Dendritic cell treated with granulocyte-macrophage colony-stimulating factor and Interleukin-4, amounts not matched to agents 40 ng/mL and 50 ng/mL, for 4 days (primary cell): ENCODE measurements around the gene GPR135.

Source experiments
- H3K27ac Mint-ChIP-seq: one replicate; pipeline ENCODE4 v1.8.0; 2022; ENCODE audit warnings: mild to moderate bottlenecking, mixed read lengths
- H3K27me3 Mint-ChIP-seq: one replicate; pipeline ENCODE4 v1.8.0; 2022; ENCODE audit warnings: mild to moderate bottlenecking, mixed read lengths
- H3K36me3 Mint-ChIP-seq: one replicate; pipeline ENCODE4 v1.8.0; 2022; ENCODE audit warnings: low read depth, mixed read lengths
- H3K4me1 Mint-ChIP-seq: one replicate; pipeline ENCODE4 v1.8.0; 2022; ENCODE audit warnings: low read depth, mixed read lengths
- H3K4me3 Mint-ChIP-seq: one replicate; pipeline ENCODE4 v1.8.0; 2022; ENCODE audit warnings: mild to moderate bottlenecking, moderate library complexity, mixed read lengths
- H3K9me3 Mint-ChIP-seq: one replicate; pipeline ENCODE4 v1.8.0; 2022; ENCODE audit warnings: mixed read lengths
- intact Hi-C: fragments of 100-400 bp; cut with micrococcal nuclease; formaldehyde crosslinking; loops from one replicate; pipeline ENCODE4 v1.15.0; 2022

The GPR135 gene

GRCh38 chr14:59425322-59425935 lies 39.8 kb downstream of the GPR135 start:
- Mint-ChIP-seq H3K4me3 (no peak overlapping the region), H3K27me3 (no peaks in the 10 kb centered on the region), H3K36me3 (no peaks in the 10 kb centered on the region), H3K27ac (peak overlapping the region; percentile 91), H3K9me3 (no peaks in the 10 kb centered on the region), H3K4me1 (peaks cover 69% of the 10 kb centered on the region)
- intact Hi-C loops: loop anchor here (10.0 kb wide), 1 partner anchor 71 kb away; no protein-coding TSS in a partner anchor

GRCh38 chr14:59424341-59425071 lies 40.7 kb downstream of the GPR135 start:
- intact Hi-C loops: loop anchor here (5.0 to 10.0 kb wide), 2 partner anchors 70 to 232 kb away; no protein-coding TSS in a partner anchor

GRCh38 chr14:59422069-59422881 lies 42.9 kb downstream of the GPR135 start:
- peak overlapping the region; percentile 8 for H3K27ac Mint-ChIP-seq
- peaks cover 2% of the 10 kb centered on the region for H3K27me3 Mint-ChIP-seq
- peaks cover 65% of the 10 kb centered on the region for H3K4me1 Mint-ChIP-seq
- intact Hi-C loops: loop anchor here (5.0 to 10.0 kb wide), 2 partner anchors 67 to 230 kb away; no protein-coding TSS in a partner anchor
- no peaks in the 10 kb centered on the region for H3K36me3 Mint-ChIP-seq
- no peaks in the 10 kb centered on the region for H3K9me3 Mint-ChIP-seq
- no peak overlapping the region for H3K4me3 Mint-ChIP-seq

More at GRCh38 chr14:59424341-59425071, 40.7 kb downstream of the GPR135 start:
- Mint-ChIP-seq H3K27me3 (peaks cover 2% of the 10 kb centered on the region), H3K36me3 (no peaks in the 10 kb centered on the region), H3K27ac (peak overlapping the region; percentile 91), H3K4me1 (peaks cover 70% of the 10 kb centered on the region), H3K9me3 (no peaks in the 10 kb centered on the region), H3K4me3 (no peak overlapping the region)

- Mint-ChIP-seq H3K36me3 (no peaks in the 10 kb centered on the region), H3K27ac (peak overlapping the region; percentile 48), H3K4me3 (no peak overlapping the region), H3K9me3 (no peaks in the 10 kb centered on the region), H3K4me1 (peaks cover 35% of the 10 kb centered on the region), H3K27me3 (peaks cover 2% of the 10 kb centered on the region)
- intact Hi-C loops: no loop called here
These were observed 45.9 kb downstream of the GPR135 start for GRCh38 chr14:59419303-59419702.

- Mint-ChIP-seq H3K27ac (no peak overlapping the region), H3K4me3 (no peak overlapping the region), H3K27me3 (peaks cover 3% of the 10 kb centered on the region), H3K36me3 (peaks cover 4% of the 10 kb centered on the region), H3K4me1 (peaks cover 30% of the 10 kb centered on the region), H3K9me3 (peaks cover 4% of the 10 kb centered on the region)
- intact Hi-C loops: no loop called here
These were observed 47.9 kb downstream of the GPR135 start for GRCh38 chr14:59417311-59417710.

GRCh38 chr14:59415836-59416602 lies 49.2 kb downstream of the GPR135 start:
- Mint-ChIP-seq H3K4me3 (no peak overlapping the region), H3K27me3 (peaks cover 4% of the 10 kb centered on the region), H3K4me1 (peaks cover 17% of the 10 kb centered on the region), H3K9me3 (peaks cover 10% of the 10 kb centered on the region), H3K36me3 (peaks cover 6% of the 10 kb centered on the region), H3K27ac (no peak overlapping the region)
- intact Hi-C loops: no loop called here
